Central memory CD8-positive, alpha-beta T cell (primary cell): ENCODE data around the gene ATG4B.
A peak's percentile ranks its signal among the peaks of the same experiment; 100 is the strongest.

ENCODE experiments used
- ATAC-seq: fragments of 150-1000 bp; cut with Tn5 transposase; replicated peaks from 2 replicates; pipeline ENCODE4 v1.10.0; 2022; ENCODE audit warnings: mild to moderate bottlenecking, moderate FRiP score, moderate number of reproducible peaks; ENCODE audit not compliant: poor library complexity, severe bottlenecking; ENCODE audit errors: extremely low read depth
- DNase-seq, 2 donors: peaks; one replicate each; pipeline ENCODE4 v3.0.0; 2021; ENCODE audit warnings: low spot score in 2 of 2
- H3K27ac Mint-ChIP-seq: one replicate; pipeline ENCODE4 v1.8.0; 2022; ENCODE audit warnings: low read depth, mild to moderate bottlenecking, moderate library complexity, mixed read lengths
- H3K27me3 Mint-ChIP-seq: one replicate; pipeline ENCODE4 v1.8.0; 2022; ENCODE audit warnings: mixed read lengths
- H3K36me3 Mint-ChIP-seq: one replicate; pipeline ENCODE4 v1.8.0; 2022; ENCODE audit warnings: mild to moderate bottlenecking, moderate library complexity, mixed read lengths; ENCODE audit not compliant: insufficient read depth
- H3K4me1 Mint-ChIP-seq: one replicate; pipeline ENCODE4 v1.8.0; 2022; ENCODE audit warnings: mixed read lengths
- H3K4me3 Mint-ChIP-seq: one replicate; pipeline ENCODE4 v1.8.0; 2022; ENCODE audit warnings: mild to moderate bottlenecking, moderate library complexity, mixed read lengths
- H3K9me3 Mint-ChIP-seq: one replicate; pipeline ENCODE4 v1.8.0; 2022; ENCODE audit warnings: mixed read lengths

ATG4B gene

GRCh38 chr2:241703032-241703604, 65.6 kb downstream of the ATG4B start:
- Mint-ChIP-seq H3K36me3 (peaks cover 36% of the 10 kb centered on the region), H3K4me3 (peak overlapping the region; percentile 91), H3K27me3 (no peaks in the 10 kb centered on the region), H3K9me3 (no peaks in the 10 kb centered on the region), H3K27ac (peak overlapping the region; percentile 44), H3K4me1 (peaks cover 27% of the 10 kb centered on the region)
- ATAC-seq (no peak), DNase-seq (no peak)

GRCh38 chr2:241706537-241706936, 69.0 kb downstream of the ATG4B start:
- Mint-ChIP-seq H3K27ac (no peak overlapping the region), H3K27me3 (no peaks in the 10 kb centered on the region), H3K36me3 (peaks cover 55% of the 10 kb centered on the region), H3K4me3 (no peak overlapping the region), H3K9me3 (no peaks in the 10 kb centered on the region), H3K4me1 (peaks cover 29% of the 10 kb centered on the region)
- no peak for ATAC-seq
- no peak for DNase-seq

- no peak overlapping the region for H3K4me3 Mint-ChIP-seq
- no peak for DNase-seq
- H3K36me3 Mint-ChIP-seq: peaks cover 70% of the 10 kb centered on the region
- peaks cover 16% of the 10 kb centered on the region for H3K4me1 Mint-ChIP-seq
- no peak overlapping the region for H3K27ac Mint-ChIP-seq
- H3K9me3 Mint-ChIP-seq: no peaks in the 10 kb centered on the region
- no peaks in the 10 kb centered on the region for H3K27me3 Mint-ChIP-seq
- no peak for ATAC-seq
Observed at GRCh38 chr2:241708879-241709278, 71.4 kb downstream of the ATG4B start.

GRCh38 chr2:241719093-241719492, 81.6 kb downstream of the ATG4B start:
- Mint-ChIP-seq H3K4me1 (no peaks in the 10 kb centered on the region), H3K27me3 (no peaks in the 10 kb centered on the region), H3K9me3 (no peaks in the 10 kb centered on the region), H3K27ac (no peak overlapping the region), H3K4me3 (no peak overlapping the region), H3K36me3 (peaks cover 26% of the 10 kb centered on the region)
- ATAC-seq: no peak
- no peak for DNase-seq

GRCh38 chr2:241720099-241720498, 82.6 kb downstream of the ATG4B start:
- DNase-seq: no peak
- ATAC-seq: no peak
- Mint-ChIP-seq H3K4me1 (no peaks in the 10 kb centered on the region), H3K27ac (no peak overlapping the region), H3K9me3 (no peaks in the 10 kb centered on the region), H3K27me3 (no peaks in the 10 kb centered on the region), H3K36me3 (peaks cover 18% of the 10 kb centered on the region), H3K4me3 (no peak overlapping the region)

GRCh38 chr2:241720560-241720959, 83.1 kb downstream of the ATG4B start:
- H3K36me3 Mint-ChIP-seq: peaks cover 18% of the 10 kb centered on the region
- DNase-seq: no peak
- no peak overlapping the region for H3K4me3 Mint-ChIP-seq

GRCh38 chr2:241721852-241722251, 84.4 kb downstream of the ATG4B start:
- peaks cover 12% of the 10 kb centered on the region for H3K36me3 Mint-ChIP-seq
- DNase-seq (no peak), ATAC-seq (no peak)
- no peaks in the 10 kb centered on the region for H3K27me3 Mint-ChIP-seq
- H3K27ac Mint-ChIP-seq: no peak overlapping the region
- H3K4me1 Mint-ChIP-seq: no peaks in the 10 kb centered on the region
- no peak overlapping the region for H3K4me3 Mint-ChIP-seq
- H3K9me3 Mint-ChIP-seq: no peaks in the 10 kb centered on the region

More at GRCh38 chr2:241720560-241720959, 83.1 kb downstream of the ATG4B start:
- Mint-ChIP-seq H3K27ac (no peak overlapping the region), H3K4me1 (no peaks in the 10 kb centered on the region), H3K9me3 (no peaks in the 10 kb centered on the region), H3K27me3 (no peaks in the 10 kb centered on the region)
- ATAC-seq: no peak

GRCh38 chr2:241722896-241723454, 85.5 kb downstream of the ATG4B start:
- Mint-ChIP-seq H3K9me3 (no peaks in the 10 kb centered on the region), H3K4me1 (no peaks in the 10 kb centered on the region), H3K27ac (no peak overlapping the region), H3K36me3 (peaks cover 9% of the 10 kb centered on the region), H3K27me3 (no peaks in the 10 kb centered on the region), H3K4me3 (no peak overlapping the region)
- no peak for ATAC-seq
- no peak for DNase-seq
